HEK293 (cell line): ENCODE measurements around the gene ERRFI1.

Experiments
- CTCF ChIA-PET: fragments of 350-600 bp; formaldehyde crosslinking; extraction: SDS; loops from one replicate; lab custom pipeline; 2021; ENCODE audit warnings: antibody characterized with exemption; lab: Yijun Ruan, JAX
- POLR2A ChIA-PET: fragments of 300-600 bp; formaldehyde crosslinking; extraction: SDS; loops from one replicate; lab custom pipeline; 2020; ENCODE audit warnings: antibody characterized with exemption, inconsistent platforms; lab: Yijun Ruan, JAX
- H3K27ac ChIP-seq: fragments of 200-500 bp; sonication (Bioruptor generic); 2 replicates; pipeline ENCODE4 v1.5.1; 2014; ENCODE audit warnings: low read depth, low read length, control low read depth, inconsistent platforms; ENCODE audit errors: extremely low read depth
- H3K36me3 ChIP-seq, 2 experiments: fragments of 200-500 bp in 1 of 2; sonication (Bioruptor generic) in 1 of 2; 1 replicate in 1 of 2; 2 replicates in 1 of 2; pipeline ENCODE4 v1.5.1; 2014 to 2017; ENCODE audit warnings: inconsistent platforms in 2 of 2, low read length in 2 of 2; ENCODE audit not compliant: control insufficient read depth in 2 of 2, insufficient read depth in 1 of 2
- H3K4me1 ChIP-seq: fragments of 200-500 bp; sonication (Bioruptor generic); 2 replicates; pipeline ENCODE4 v1.5.1; 2014; ENCODE audit warnings: mild to moderate bottlenecking, low read length, inconsistent platforms; ENCODE audit not compliant: control insufficient read depth, insufficient read depth
- H3K4me3 ChIP-seq: 2 replicates; pipeline ENCODE4 v1.5.1; 2011; ENCODE audit warnings: low read depth, mild to moderate bottlenecking, control low read depth, low read length, moderate library complexity
- H3K9me3 ChIP-seq: fragments of 200-500 bp; sonication (Bioruptor generic); 2 replicates; pipeline ENCODE4 v1.5.1; 2014; ENCODE audit warnings: low read depth, low read length, inconsistent platforms; ENCODE audit not compliant: control insufficient read depth, insufficient read depth
- BCL6B ChIP-seq: fragments of 450-650 bp; formaldehyde crosslinking; IDR thresholded peaks from 2 replicates; pipeline ENCODE4 v1.5.1; 2017; ENCODE audit warnings: missing biosample characterization, missing genetic modification characterization
- EGR2 ChIP-seq: fragments of 450-650 bp; formaldehyde crosslinking; IDR thresholded peaks from 2 replicates; pipeline ENCODE4 v1.5.1; 2016; ENCODE audit warnings: low read depth, missing biosample characterization, missing genetic modification characterization
- FEZF1 ChIP-seq: fragments of 450-650 bp; formaldehyde crosslinking; IDR thresholded peaks from 2 replicates; pipeline ENCODE4 v1.5.1; 2016; ENCODE audit warnings: missing biosample characterization, missing genetic modification characterization
- KLF1 ChIP-seq: fragments of 450-650 bp; formaldehyde crosslinking; IDR thresholded peaks from 2 replicates; pipeline ENCODE4 v1.5.1; 2016; ENCODE audit warnings: missing biosample characterization, missing genetic modification characterization
- KLF8 ChIP-seq: fragments of 450-650 bp; formaldehyde crosslinking; IDR thresholded peaks from 2 replicates; pipeline ENCODE4 v1.5.1; 2016; ENCODE audit warnings: missing biosample characterization, missing genetic modification characterization
- PRDM1 ChIP-seq: fragments of 450-650 bp; formaldehyde crosslinking; IDR thresholded peaks from 2 replicates; pipeline ENCODE4; 2016; ENCODE audit warnings: missing biosample characterization, missing genetic modification characterization
- SP7 ChIP-seq: fragments of 450-650 bp; formaldehyde crosslinking; IDR thresholded peaks from 2 replicates; pipeline ENCODE4 v1.5.1; 2016; ENCODE audit warnings: missing biosample characterization, missing genetic modification characterization
- ZIC2 ChIP-seq: fragments of 450-650 bp; formaldehyde crosslinking; IDR thresholded peaks from 2 replicates; pipeline ENCODE4 v1.5.1; 2016; ENCODE audit warnings: missing biosample characterization, missing genetic modification characterization
- ZNF2 ChIP-seq: fragments of 450-650 bp; formaldehyde crosslinking; IDR thresholded peaks from 2 replicates; pipeline ENCODE4 v1.5.1; 2016; ENCODE audit warnings: missing biosample characterization, missing genetic modification characterization
- ZNF292 ChIP-seq: fragments of 450-650 bp; formaldehyde crosslinking; IDR thresholded peaks from 2 replicates; pipeline ENCODE4 v1.5.1; 2016; ENCODE audit warnings: low read depth, missing biosample characterization, missing genetic modification characterization, borderline replicate concordance
- ZNF513 ChIP-seq: fragments of 450-650 bp; IDR thresholded peaks from 2 replicates; pipeline ENCODE4 v1.5.1; 2018; ENCODE audit warnings: missing biosample characterization, missing genetic modification characterization
- ZNF558 ChIP-seq: fragments of 450-650 bp; formaldehyde crosslinking; IDR thresholded peaks from 2 replicates; pipeline ENCODE4 v1.5.1; 2016; ENCODE audit warnings: missing biosample characterization, missing genetic modification characterization
- ZNF571 ChIP-seq: fragments of 450-650 bp; formaldehyde crosslinking; IDR thresholded peaks from 2 replicates; pipeline ENCODE4 v1.5.0; 2017; ENCODE audit warnings: missing biosample characterization, missing genetic modification characterization
- ZNF580 ChIP-seq: fragments of 450-650 bp; formaldehyde crosslinking; IDR thresholded peaks from 2 replicates; pipeline ENCODE4 v1.5.1; 2016; ENCODE audit warnings: missing biosample characterization, missing genetic modification characterization
- ZNF830 ChIP-seq: fragments of 450-650 bp; IDR thresholded peaks from 2 replicates; pipeline ENCODE4 v1.5.0; 2018; ENCODE audit warnings: missing biosample characterization, missing genetic modification characterization, low read depth, mild to moderate bottlenecking, moderate library complexity

The ERRFI1 gene

GRCh38 chr1:7991504-7992440, 34.3 kb downstream of the ERRFI1 start:
- Histone ChIP-seq H3K36me3 (peaks cover 5 to 27% of the 10 kb centered on the region in 2 experiments; a peak in 2 of 3 replicates), H3K27ac (no peak overlapping the region), H3K4me1 (no peaks in the 10 kb centered on the region), H3K4me3 (no peak overlapping the region), H3K9me3 (no peaks in the 10 kb centered on the region)
- TF ChIP-seq SP7 (tag by site-specific recombination) (peak; percentile 40; the same call in 1 of the 2 replicates), ZNF558 (no peak)
- CTCF ChIA-PET, result interaction anchor here (1.1 to 2.0 kb wide), 3 partner anchors 23 to 322 kb away, joined by 3 to 9 read pairs (median 5); no protein-coding TSS in a partner anchor
- POLR2A ChIA-PET, result no interaction called here

GRCh38 chr1:7989762-7990428, 36.2 kb downstream of the ERRFI1 start:
- ChIA-PET POLR2A (interaction anchor here (0.6 to 0.7 kb wide), 2 partner anchors 18 to 898 kb away, joined by 3 to 4 read pairs; no protein-coding TSS in a partner anchor), CTCF (interaction anchor here (0.9 to 2.5 kb wide), 5 partner anchors 11 to 324 kb away, joined by 4 to 12 read pairs (median 9); no protein-coding TSS in a partner anchor)
- TF ChIP-seq PRDM1 (tag by site-specific recombination), result 0 out of 2 replicates have a peak, but pooled peaks have one; percentile 9
- peak; percentile 84 for TF ChIP-seq ZNF513 (tag by site-specific recombination)
- TF ChIP-seq ZIC2, result no peak
- H3K9me3 ChIP-seq, result no peaks in the 10 kb centered on the region
- no peak overlapping the region for H3K27ac ChIP-seq
- H3K36me3 ChIP-seq, result peaks cover 13 to 41% of the 10 kb centered on the region in 2 experiments
- no peaks in the 10 kb centered on the region for H3K4me1 ChIP-seq
- no peak overlapping the region for H3K4me3 ChIP-seq

GRCh38 chr1:7988576-7988975, 37.5 kb downstream of the ERRFI1 start:
- POLR2A ChIA-PET, result no interaction called here
- no peaks in the 10 kb centered on the region for H3K4me1 ChIP-seq

GRCh38 chr1:7987528-7987927, 38.6 kb downstream of the ERRFI1 start:
- Histone ChIP-seq H3K9me3 (no peaks in the 10 kb centered on the region), H3K4me3 (no peak overlapping the region), H3K27ac (no peak overlapping the region), H3K4me1 (no peaks in the 10 kb centered on the region), H3K36me3 (peaks cover 15 to 65% of the 10 kb centered on the region in 2 experiments)
- POLR2A ChIA-PET, result interaction anchor here (0.7 kb wide), 1 partner anchor 813 kb away, joined by 3 read pairs; no protein-coding TSS in a partner anchor
- no peak for TF ChIP-seq ZNF292 (tag by site-specific recombination)
- no peak for TF ChIP-seq BCL6B
- no peak for TF ChIP-seq EGR2 (tag by site-specific recombination)
- no peak for TF ChIP-seq ZNF580
- CTCF ChIA-PET, result interaction anchor here (0.9 to 2.5 kb wide), 5 partner anchors 12 to 362 kb away, joined by 3 to 12 read pairs (median 4); no protein-coding TSS in a partner anchor

More at GRCh38 chr1:7988576-7988975, 37.5 kb downstream of the ERRFI1 start:
- no peak overlapping the region for H3K27ac ChIP-seq
- H3K4me3 ChIP-seq, result no peak overlapping the region
- H3K36me3 ChIP-seq, result peaks cover 15 to 54% of the 10 kb centered on the region in 2 experiments
- TF ChIP-seq FEZF1 (tag by site-specific recombination) (0 out of 2 replicates have a peak, but pooled peaks have one; percentile 8), ZNF2 (tag by site-specific recombination) (no peak), ZNF571 (tag by site-specific recombination) (no peak), KLF1 (tag by site-specific recombination) (no peak), KLF8 (tag by site-specific recombination) (no peak), ZNF830 (tag by site-specific recombination) (no peak)
- no peaks in the 10 kb centered on the region for H3K9me3 ChIP-seq
- CTCF ChIA-PET, result interaction anchor here (0.5 to 2.5 kb wide), 8 partner anchors 13 to 575 kb away, joined by 3 to 12 read pairs (median 4); no protein-coding TSS in a partner anchor
